Central memory CD8-positive, alpha-beta T cell (primary cell): Measurements from ENCODE around the gene TCF15.

Experiments
- ATAC-seq: fragments of 150-1000 bp; cut with Tn5 transposase; replicated peaks from 2 replicates; pipeline ENCODE4 v1.10.0; 2022; ENCODE audit warnings: mild to moderate bottlenecking, moderate FRiP score, moderate number of reproducible peaks; ENCODE audit not compliant: poor library complexity, severe bottlenecking; ENCODE audit errors: extremely low read depth
- DNase-seq, 2 donors: peaks; one replicate each; pipeline ENCODE4 v3.0.0; 2021; ENCODE audit warnings: low spot score in 2 of 2
- H3K27ac Mint-ChIP-seq: one replicate; pipeline ENCODE4 v1.8.0; 2022; ENCODE audit warnings: low read depth, mild to moderate bottlenecking, moderate library complexity, mixed read lengths
- H3K27me3 Mint-ChIP-seq: one replicate; pipeline ENCODE4 v1.8.0; 2022; ENCODE audit warnings: mixed read lengths
- H3K36me3 Mint-ChIP-seq: one replicate; pipeline ENCODE4 v1.8.0; 2022; ENCODE audit warnings: mild to moderate bottlenecking, moderate library complexity, mixed read lengths; ENCODE audit not compliant: insufficient read depth
- H3K4me1 Mint-ChIP-seq: one replicate; pipeline ENCODE4 v1.8.0; 2022; ENCODE audit warnings: mixed read lengths
- H3K4me3 Mint-ChIP-seq: one replicate; pipeline ENCODE4 v1.8.0; 2022; ENCODE audit warnings: mild to moderate bottlenecking, moderate library complexity, mixed read lengths
- H3K9me3 Mint-ChIP-seq: one replicate; pipeline ENCODE4 v1.8.0; 2022; ENCODE audit warnings: mixed read lengths

The TCF15 gene, protein sequence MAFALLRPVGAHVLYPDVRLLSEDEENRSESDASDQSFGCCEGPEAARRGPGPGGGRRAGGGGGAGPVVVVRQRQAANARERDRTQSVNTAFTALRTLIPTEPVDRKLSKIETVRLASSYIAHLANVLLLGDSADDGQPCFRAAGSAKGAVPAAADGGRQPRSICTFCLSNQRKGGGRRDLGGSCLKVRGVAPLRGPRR

GRCh38 chr20:610130-611046 lies at the start of gene TCF15:
Gene TCF15 (minus strand): TSS chr20:610309. CDS start chr20:610237, 72 bp downstream.
- Mint-ChIP-seq H3K27me3 (peaks cover 90% of the 10 kb centered on the region), H3K36me3 (no peaks in the 10 kb centered on the region), H3K4me3 (no peak within 1 kb of the TSS), H3K27ac (no peak within 1 kb of the TSS), H3K9me3 (no peaks in the 10 kb centered on the region), H3K4me1 (peaks cover 5% of the 10 kb centered on the region)
- ATAC-seq (no peak), DNase-seq (no peak)

- ATAC-seq (no peak), DNase-seq (no peak)
- Mint-ChIP-seq H3K27ac (no peak overlapping the region), H3K9me3 (no peaks in the 10 kb centered on the region), H3K36me3 (peaks cover 3% of the 10 kb centered on the region), H3K4me1 (peaks cover 15% of the 10 kb centered on the region), H3K4me3 (no peak overlapping the region), H3K27me3 (peaks cover 57% of the 10 kb centered on the region)
These were observed 48.7 kb upstream of the TCF15 start for GRCh38 chr20:658731-659291.

DNA sequence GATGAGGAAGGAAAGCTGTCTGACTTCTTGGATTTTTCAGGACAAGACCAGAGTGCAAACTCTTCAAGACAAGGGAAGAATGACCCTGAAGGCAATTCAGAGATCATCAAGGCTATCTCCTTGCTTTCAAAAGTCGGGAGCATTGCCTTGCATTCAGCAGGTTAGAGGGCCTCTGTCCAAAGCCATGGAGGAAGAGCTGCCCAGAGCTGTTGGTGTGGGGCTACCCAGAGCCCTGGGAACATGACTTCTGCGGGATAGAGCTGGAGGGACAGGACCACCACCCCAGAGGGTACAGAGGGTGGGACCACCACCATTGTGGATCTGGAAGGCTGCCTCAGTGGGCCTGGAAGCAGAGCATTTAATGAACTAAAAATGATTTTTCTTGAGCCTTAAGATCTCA lies 48.1 kb upstream of the TCF15 start:
- no peak for ATAC-seq
- Mint-ChIP-seq H3K27ac (no peak overlapping the region), H3K36me3 (peaks cover 3% of the 10 kb centered on the region), H3K4me3 (no peak overlapping the region), H3K4me1 (peaks cover 17% of the 10 kb centered on the region), H3K27me3 (peaks cover 53% of the 10 kb centered on the region), H3K9me3 (no peaks in the 10 kb centered on the region)
- DNase-seq, result no peak

DNA sequence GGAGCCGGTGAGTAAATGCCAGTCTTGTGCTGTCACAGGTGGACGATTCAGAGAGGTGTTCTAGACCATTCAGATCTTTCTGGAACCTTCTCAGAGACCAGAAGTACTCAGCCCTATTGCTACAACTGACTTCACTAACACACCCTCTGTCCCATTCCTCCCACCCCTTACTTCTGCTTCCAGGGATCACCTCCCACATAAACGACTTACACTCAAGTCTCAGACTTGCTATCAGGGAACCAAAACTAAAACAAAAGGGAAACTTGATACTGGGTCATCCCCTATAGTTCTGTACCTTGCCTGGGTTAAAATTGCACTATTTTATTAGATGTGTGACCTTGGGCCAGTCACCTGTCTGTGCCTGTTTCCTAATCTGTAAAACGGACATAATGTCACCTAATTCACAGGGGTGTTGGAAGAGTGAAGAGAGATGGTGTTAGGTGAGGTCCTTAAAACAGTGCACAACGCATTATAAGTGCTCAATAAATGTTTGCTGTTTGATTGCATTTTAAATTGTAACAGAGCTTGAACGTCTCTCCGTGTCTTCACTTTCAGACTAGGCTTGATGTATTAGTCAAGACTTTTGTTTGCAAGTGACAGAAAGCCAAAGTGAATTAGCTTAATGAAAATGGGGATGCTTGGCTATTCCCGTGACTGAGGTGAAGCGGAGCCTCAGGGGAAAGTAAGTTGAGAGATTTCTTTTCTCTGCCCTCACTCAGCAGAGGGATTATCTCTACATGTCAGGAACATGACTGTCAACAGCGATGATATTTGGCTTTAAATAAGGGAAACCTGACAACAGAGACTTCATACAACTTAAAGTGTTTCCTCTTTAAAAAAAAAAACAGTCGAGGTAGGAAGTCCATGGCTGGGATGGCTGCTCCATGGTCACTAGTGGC lies 45.9 kb upstream of the TCF15 start:
- H3K4me3 Mint-ChIP-seq, result no peak overlapping the region
- H3K27me3 Mint-ChIP-seq, result peaks cover 31% of the 10 kb centered on the region
- DNase-seq (no peak), ATAC-seq (no peak)
- H3K9me3 Mint-ChIP-seq, result no peaks in the 10 kb centered on the region
- H3K27ac Mint-ChIP-seq, result no peak overlapping the region
- H3K36me3 Mint-ChIP-seq, result peaks cover 1% of the 10 kb centered on the region
- peaks cover 26% of the 10 kb centered on the region for H3K4me1 Mint-ChIP-seq

GRCh38 chr20:654417-654750 lies 44.3 kb upstream of the TCF15 start:
- Mint-ChIP-seq H3K4me3 (peak overlapping the region; percentile 71), H3K27ac (no peak overlapping the region), H3K4me1 (peaks cover 40% of the 10 kb centered on the region), H3K36me3 (peaks cover 1% of the 10 kb centered on the region), H3K27me3 (peaks cover 19% of the 10 kb centered on the region), H3K9me3 (no peaks in the 10 kb centered on the region)
- no peak for ATAC-seq
- DNase-seq, result no peak

DNA sequence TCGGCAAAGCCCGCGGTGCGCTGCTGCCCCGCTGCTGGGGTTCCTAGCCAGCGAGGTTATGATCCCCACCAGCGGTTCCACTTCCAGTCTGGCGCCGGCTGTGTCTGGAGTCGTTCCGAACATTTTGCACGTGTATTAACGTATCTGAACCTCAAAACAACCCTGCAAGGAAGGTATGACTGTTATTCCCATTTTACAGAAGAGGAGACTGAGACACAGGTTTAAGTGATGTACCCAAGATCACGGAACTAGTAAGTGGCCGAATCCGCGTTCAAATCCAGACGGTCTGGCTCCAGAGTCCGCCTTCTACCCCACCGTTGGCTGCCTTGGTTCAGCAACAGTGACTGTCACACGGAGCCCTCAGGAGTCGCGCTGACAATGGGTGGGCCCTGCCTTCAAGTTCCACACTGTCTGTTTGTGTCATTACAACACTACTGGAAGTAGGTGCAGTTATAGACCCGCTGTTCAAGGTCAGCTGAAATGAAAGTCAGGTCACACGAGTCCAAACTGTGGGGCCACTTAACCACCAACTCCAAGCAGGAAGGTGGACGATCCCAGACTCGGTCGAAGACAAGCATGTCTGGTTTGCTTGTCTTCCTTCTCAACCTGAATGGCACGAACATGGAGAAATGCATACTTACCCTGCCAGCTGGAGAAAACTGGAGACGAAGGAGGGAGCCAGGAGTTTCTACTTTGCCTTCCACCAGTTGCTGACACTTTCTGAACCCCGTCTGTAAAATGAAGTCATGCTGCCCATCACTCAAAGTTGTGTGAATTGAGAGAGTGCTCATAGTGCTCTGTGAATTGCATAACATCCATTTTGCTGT lies 43.7 kb upstream of the TCF15 start:
- Mint-ChIP-seq H3K9me3 (no peaks in the 10 kb centered on the region), H3K27ac (peak overlapping the region; percentile 30), H3K4me1 (peaks cover 46% of the 10 kb centered on the region), H3K4me3 (peak overlapping the region; percentile 71), H3K27me3 (peaks cover 13% of the 10 kb centered on the region), H3K36me3 (peaks cover 1% of the 10 kb centered on the region)
- DNase-seq (no peak), ATAC-seq (no peak)

DNA sequence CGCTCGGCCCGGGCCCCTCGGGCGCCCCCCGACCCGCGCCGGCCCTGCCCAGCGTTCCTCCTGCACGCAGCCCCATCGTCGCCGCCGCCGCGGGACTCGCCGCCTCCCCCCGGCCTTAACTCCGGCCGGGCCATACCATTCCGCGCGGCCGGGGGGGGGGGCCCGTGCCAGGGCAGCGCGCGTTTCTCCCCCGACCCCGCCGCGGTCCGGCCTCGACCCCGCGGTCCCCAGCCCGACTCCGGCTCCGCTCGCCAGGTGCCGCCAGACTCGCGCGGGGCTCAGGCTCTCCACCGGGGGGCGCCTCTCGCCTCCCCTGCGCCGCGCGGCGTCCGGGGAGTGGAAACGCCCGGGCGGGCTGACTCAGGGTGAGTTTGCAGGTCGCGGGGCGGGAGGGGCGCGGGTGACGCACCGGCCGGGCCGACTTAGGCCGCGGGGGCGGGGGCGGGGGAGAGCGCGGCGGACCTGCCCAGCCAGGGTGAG lies 43.0 kb upstream of the TCF15 start, which contains the start of gene SRXN1:
Gene SRXN1 (minus strand): TSS at position 91 of the 480 bp plus-strand sequence. CDS start 15 bp downstream, at position 76.
- peak within 1 kb of the TSS; percentile 85 for H3K4me3 Mint-ChIP-seq
- H3K36me3 Mint-ChIP-seq, result peaks cover 1% of the 10 kb centered on the region
- H3K27me3 Mint-ChIP-seq, result peaks cover 7% of the 10 kb centered on the region
- ATAC-seq (peak; percentile 86), DNase-seq (peak; percentile 55 to 62)
- peak within 1 kb of the TSS; percentile 77 for H3K27ac Mint-ChIP-seq
- peaks cover 47% of the 10 kb centered on the region for H3K4me1 Mint-ChIP-seq
- no peaks in the 10 kb centered on the region for H3K9me3 Mint-ChIP-seq

DNA sequence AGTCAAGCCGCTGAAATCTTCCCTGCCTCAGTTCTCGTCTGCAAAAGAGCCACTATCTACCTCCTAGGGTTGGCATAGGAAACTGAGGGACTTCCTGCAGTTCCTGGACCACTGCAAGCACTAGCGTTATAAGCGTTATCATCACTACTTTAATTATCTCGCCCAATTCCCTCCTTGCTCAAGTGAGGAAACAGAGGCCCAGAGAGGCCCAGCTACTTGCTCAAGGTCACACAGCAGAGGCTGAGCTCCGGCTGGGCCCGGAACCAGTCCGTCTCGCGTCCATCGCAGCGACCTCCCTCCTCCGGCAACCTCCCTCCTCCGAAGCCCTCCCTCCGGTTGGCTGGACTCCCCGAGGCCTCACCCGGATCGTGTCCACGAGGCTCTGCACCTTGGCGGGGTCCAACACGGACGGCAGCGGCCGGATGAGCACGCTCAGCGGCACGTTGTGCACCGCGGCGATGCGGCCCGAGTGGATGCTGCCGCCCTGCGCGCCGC lies 42.6 kb upstream of the TCF15 start:
- Mint-ChIP-seq H3K36me3 (peaks cover 1% of the 10 kb centered on the region), H3K4me3 (peak overlapping the region; percentile 85), H3K4me1 (peaks cover 47% of the 10 kb centered on the region), H3K27me3 (peaks cover 2% of the 10 kb centered on the region), H3K9me3 (no peaks in the 10 kb centered on the region), H3K27ac (peak overlapping the region; percentile 77)
- ATAC-seq, result peak; percentile 4
- no peak for DNase-seq

GRCh38 chr20:651713-652614 lies 41.9 kb upstream of the TCF15 start:
- DNase-seq, result no peak
- no peak for ATAC-seq
- peaks cover 3% of the 10 kb centered on the region for H3K36me3 Mint-ChIP-seq
- no peaks in the 10 kb centered on the region for H3K27me3 Mint-ChIP-seq
- H3K4me1 Mint-ChIP-seq, result peaks cover 47% of the 10 kb centered on the region
- H3K9me3 Mint-ChIP-seq, result no peaks in the 10 kb centered on the region
- H3K27ac Mint-ChIP-seq, result peak overlapping the region; percentile 77
- H3K4me3 Mint-ChIP-seq, result peak overlapping the region; percentile 85

GRCh38 chr20:650954-651353 lies 40.8 kb upstream of the TCF15 start:
- Mint-ChIP-seq H3K9me3 (no peaks in the 10 kb centered on the region), H3K36me3 (peaks cover 6% of the 10 kb centered on the region), H3K27ac (peak overlapping the region; percentile 77), H3K4me3 (peak overlapping the region; percentile 85), H3K4me1 (peaks cover 47% of the 10 kb centered on the region), H3K27me3 (no peaks in the 10 kb centered on the region)
- DNase-seq (no peak), ATAC-seq (no peak)
